ENCODE measurements around the gene SYNDIG1. TPM values are rescaled to one million over a fixed set of nuclear protein-coding genes. Genes with fewer than 3 reads are reported as not detected.

Gene SYNDIG1
- total RNA-seq, 1 donor from 2014 or later = 5.7 TPM

- peaks cover under 1% of the 10 kb centered on the region for H3K4me1 Mint-ChIP-seq (ENCODE audit: low read depth, unreplicated experiment)
- no peak overlapping the region for H3K4me3 Mint-ChIP-seq (ENCODE audit: unreplicated experiment)
- no peaks in the 10 kb centered on the region for H4K20me1 ChIP-seq (ENCODE audit: insufficient read depth, low read length)
- H2AFZ ChIP-seq (ENCODE audit: low read depth, low read length) = no peak overlapping the region
- TF ChIP-seq EZH2 (IDR thresholded peaks at IDR 0.05; ENCODE audit: insufficient read depth, low read length) = no peak
- TF ChIP-seq, protein P1, sequence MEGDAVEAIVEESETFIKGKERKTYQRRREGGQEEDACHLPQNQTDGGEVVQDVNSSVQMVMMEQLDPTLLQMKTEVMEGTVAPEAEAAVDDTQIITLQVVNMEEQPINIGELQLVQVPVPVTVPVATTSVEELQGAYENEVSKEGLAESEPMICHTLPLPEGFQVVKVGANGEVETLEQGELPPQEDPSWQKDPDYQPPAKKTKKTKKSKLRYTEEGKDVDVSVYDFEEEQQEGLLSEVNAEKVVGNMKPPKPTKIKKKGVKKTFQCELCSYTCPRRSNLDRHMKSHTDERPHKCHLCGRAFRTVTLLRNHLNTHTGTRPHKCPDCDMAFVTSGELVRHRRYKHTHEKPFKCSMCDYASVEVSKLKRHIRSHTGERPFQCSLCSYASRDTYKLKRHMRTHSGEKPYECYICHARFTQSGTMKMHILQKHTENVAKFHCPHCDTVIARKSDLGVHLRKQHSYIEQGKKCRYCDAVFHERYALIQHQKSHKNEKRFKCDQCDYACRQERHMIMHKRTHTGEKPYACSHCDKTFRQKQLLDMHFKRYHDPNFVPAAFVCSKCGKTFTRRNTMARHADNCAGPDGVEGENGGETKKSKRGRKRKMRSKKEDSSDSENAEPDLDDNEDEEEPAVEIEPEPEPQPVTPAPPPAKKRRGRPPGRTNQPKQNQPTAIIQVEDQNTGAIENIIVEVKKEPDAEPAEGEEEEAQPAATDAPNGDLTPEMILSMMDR (IDR thresholded peaks at IDR 0.05; ENCODE audit: insufficient read depth, low read depth, low read length) = no peak
- no peak overlapping the region for H3K27ac Mint-ChIP-seq (ENCODE audit: unreplicated experiment)
- H3K9me3 ChIP-seq (ENCODE audit: insufficient read depth, low read depth, low read length) = no peaks in the 10 kb centered on the region
- peaks cover 5% of the 10 kb centered on the region for H3K4me1 ChIP-seq (ENCODE audit: insufficient read depth, low read length)
- H3K27me3 Mint-ChIP-seq (ENCODE audit: low read depth, unreplicated experiment) = peaks cover 3% of the 10 kb centered on the region
- H3K4me2 ChIP-seq (ENCODE audit: low read length) = no peak overlapping the region
- no peaks in the 10 kb centered on the region for H3K27me3 ChIP-seq (ENCODE audit: insufficient read depth, low read length)
- peaks cover 6% of the 10 kb centered on the region for H3K9me3 Mint-ChIP-seq (ENCODE audit: unreplicated experiment)
- H3K79me2 ChIP-seq (ENCODE audit: insufficient read depth, low read length) = no peaks in the 10 kb centered on the region
- H3K9ac ChIP-seq (ENCODE audit: low read length) = no peak overlapping the region
- DNase-seq (ENCODE audit: low read depth) (no peak), FAIRE-seq (no peak)
- no peak overlapping the region for H3K27ac ChIP-seq (ENCODE audit: low read depth, low read length)
- H3K36me3 ChIP-seq (ENCODE audit: insufficient read depth, low read length) = no peaks in the 10 kb centered on the region
- H3K36me3 Mint-ChIP-seq (ENCODE audit: low read depth, unreplicated experiment) = peaks cover 5% of the 10 kb centered on the region
- no peak overlapping the region for H3K4me3 ChIP-seq (ENCODE audit: insufficient read depth, low read depth, low read length)
Observed at GRCh38 chr20:24604966-24605665, 135.7 kb downstream of the SYNDIG1 start.

- DNase-seq (ENCODE audit: low read depth) (no peak), FAIRE-seq (no peak)
- Histone ChIP-seq H2AFZ (ENCODE audit: low read depth, low read length) (no peak overlapping the region), H3K27me3 (ENCODE audit: insufficient read depth, low read length) (no peaks in the 10 kb centered on the region), H4K20me1 (ENCODE audit: insufficient read depth, low read length) (no peaks in the 10 kb centered on the region), H3K9me3 (ENCODE audit: insufficient read depth, low read depth, low read length) (no peaks in the 10 kb centered on the region), H3K4me3 (ENCODE audit: insufficient read depth, low read depth, low read length) (no peak overlapping the region), H3K4me2 (ENCODE audit: low read length) (no peak overlapping the region), H3K9ac (ENCODE audit: low read length) (no peak overlapping the region), H3K27ac (ENCODE audit: low read depth, low read length) (no peak overlapping the region), H3K36me3 (ENCODE audit: insufficient read depth, low read length) (no peaks in the 10 kb centered on the region), H3K4me1 (ENCODE audit: insufficient read depth, low read length) (peaks cover 13% of the 10 kb centered on the region), H3K79me2 (ENCODE audit: insufficient read depth, low read length) (no peaks in the 10 kb centered on the region)
- H3K4me3 Mint-ChIP-seq (ENCODE audit: unreplicated experiment) = no peak overlapping the region
- H3K4me1 Mint-ChIP-seq (ENCODE audit: low read depth, unreplicated experiment) = peaks cover 5% of the 10 kb centered on the region
- TF ChIP-seq EZH2 (IDR thresholded peaks at IDR 0.05; ENCODE audit: insufficient read depth, low read length) = no peak
- TF ChIP-seq, protein P1 (IDR thresholded peaks at IDR 0.05; ENCODE audit: insufficient read depth, low read depth, low read length) = no peak
- H3K9me3 Mint-ChIP-seq (ENCODE audit: unreplicated experiment) = peaks cover 5% of the 10 kb centered on the region
- H3K36me3 Mint-ChIP-seq (ENCODE audit: low read depth, unreplicated experiment) = peaks cover 3% of the 10 kb centered on the region
- H3K27ac Mint-ChIP-seq (ENCODE audit: unreplicated experiment) = no peak overlapping the region
- peaks cover 3% of the 10 kb centered on the region for H3K27me3 Mint-ChIP-seq (ENCODE audit: low read depth, unreplicated experiment)
Observed at GRCh38 chr20:24605937-24606455, 136.6 kb downstream of the SYNDIG1 start.

DNA sequence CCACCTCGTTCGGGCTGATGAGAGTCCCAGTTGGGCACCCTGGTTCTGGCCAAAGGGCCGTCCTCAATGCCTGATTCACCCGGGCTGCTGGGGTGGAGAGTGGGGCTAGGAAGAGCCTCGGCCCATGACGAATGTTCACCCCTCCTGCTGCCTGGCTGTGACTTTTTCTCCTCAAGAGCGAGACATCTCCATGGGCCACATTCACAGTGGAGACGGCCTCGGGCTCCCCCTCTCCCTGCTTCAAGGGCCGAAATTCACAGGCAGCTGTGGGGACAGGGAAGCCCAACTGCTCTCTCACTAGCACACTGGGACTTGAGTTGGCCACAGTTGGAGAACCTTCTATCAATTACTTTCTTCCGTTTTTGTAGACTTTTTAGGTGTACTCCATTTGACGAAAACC, 138.0 kb downstream of the SYNDIG1 start:
- TF ChIP-seq, protein P1 (IDR thresholded peaks at IDR 0.05; ENCODE audit: insufficient read depth, low read depth, low read length) = no peak
- TF ChIP-seq EZH2 (IDR thresholded peaks at IDR 0.05; ENCODE audit: insufficient read depth, low read length) = no peak
- H3K27ac ChIP-seq (ENCODE audit: low read depth, low read length) = no peak overlapping the region
- H3K4me2 ChIP-seq (ENCODE audit: low read length) = no peak overlapping the region
- peaks cover 2% of the 10 kb centered on the region for H3K9me3 Mint-ChIP-seq (ENCODE audit: unreplicated experiment)
- no peaks in the 10 kb centered on the region for H3K36me3 ChIP-seq (ENCODE audit: insufficient read depth, low read length)
- H3K4me3 Mint-ChIP-seq (ENCODE audit: unreplicated experiment) = no peak overlapping the region
- H4K20me1 ChIP-seq (ENCODE audit: insufficient read depth, low read length) = no peaks in the 10 kb centered on the region
- peaks cover 3% of the 10 kb centered on the region for H3K36me3 Mint-ChIP-seq (ENCODE audit: low read depth, unreplicated experiment)
- no peaks in the 10 kb centered on the region for H3K27me3 ChIP-seq (ENCODE audit: insufficient read depth, low read length)
- peaks cover 7% of the 10 kb centered on the region for H3K4me1 Mint-ChIP-seq (ENCODE audit: low read depth, unreplicated experiment)
- no peak overlapping the region for H2AFZ ChIP-seq (ENCODE audit: low read depth, low read length)
- no peak for FAIRE-seq
- no peak overlapping the region for H3K27ac Mint-ChIP-seq (ENCODE audit: unreplicated experiment)
- no peak overlapping the region for H3K4me3 ChIP-seq (ENCODE audit: insufficient read depth, low read depth, low read length)
- no peaks in the 10 kb centered on the region for H3K79me2 ChIP-seq (ENCODE audit: insufficient read depth, low read length)
- no peak overlapping the region for H3K9ac ChIP-seq (ENCODE audit: low read length)
- H3K27me3 Mint-ChIP-seq (ENCODE audit: low read depth, unreplicated experiment) = peaks cover 3% of the 10 kb centered on the region
- no peak for DNase-seq (ENCODE audit: low read depth)
- peaks cover 15% of the 10 kb centered on the region for H3K4me1 ChIP-seq (ENCODE audit: insufficient read depth, low read length)
- H3K9me3 ChIP-seq (ENCODE audit: insufficient read depth, low read depth, low read length) = no peaks in the 10 kb centered on the region

All from astrocyte (in vitro differentiated cells and primary cell).